Astrocyte (in vitro differentiated cells and primary cell): ENCODE results near the gene PREX1.

Experiments
- EZH2 ChIP-seq: IDR thresholded peaks from 2 replicates; pipeline ENCODE4 v1.6.1; 2012; ENCODE audit warnings: mild to moderate bottlenecking, low read length, inconsistent platforms; ENCODE audit not compliant: insufficient read depth
- TF ChIP-seq, protein P1 (sequence below): IDR thresholded peaks from 2 replicates; pipeline ENCODE4 v1.5.1; 2011; ENCODE audit warnings: low read depth, mild to moderate bottlenecking, inconsistent platforms, low read length, moderate library complexity; ENCODE audit not compliant: insufficient read depth

DNA sequence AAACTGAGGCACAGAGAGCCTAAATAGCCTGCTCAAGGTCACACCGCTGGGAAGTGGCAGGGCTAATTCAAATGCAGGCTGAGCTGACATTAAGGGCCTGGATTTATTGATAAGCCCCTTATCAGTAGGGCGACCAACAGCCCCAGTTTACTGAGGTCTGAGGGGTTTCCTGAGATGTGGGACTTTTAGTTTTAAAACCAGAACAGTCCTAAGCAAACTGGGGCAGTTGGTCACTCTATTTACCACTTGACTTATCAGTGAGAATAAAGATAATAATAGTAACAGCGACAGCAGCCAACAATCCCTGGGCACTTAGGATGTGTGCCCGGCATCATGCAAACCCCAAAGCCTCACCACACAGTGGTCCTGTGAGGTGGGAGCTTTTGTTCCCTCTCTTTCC lies 27.6 kb downstream of the PREX1 start:
- TF ChIP-seq, protein P1, sequence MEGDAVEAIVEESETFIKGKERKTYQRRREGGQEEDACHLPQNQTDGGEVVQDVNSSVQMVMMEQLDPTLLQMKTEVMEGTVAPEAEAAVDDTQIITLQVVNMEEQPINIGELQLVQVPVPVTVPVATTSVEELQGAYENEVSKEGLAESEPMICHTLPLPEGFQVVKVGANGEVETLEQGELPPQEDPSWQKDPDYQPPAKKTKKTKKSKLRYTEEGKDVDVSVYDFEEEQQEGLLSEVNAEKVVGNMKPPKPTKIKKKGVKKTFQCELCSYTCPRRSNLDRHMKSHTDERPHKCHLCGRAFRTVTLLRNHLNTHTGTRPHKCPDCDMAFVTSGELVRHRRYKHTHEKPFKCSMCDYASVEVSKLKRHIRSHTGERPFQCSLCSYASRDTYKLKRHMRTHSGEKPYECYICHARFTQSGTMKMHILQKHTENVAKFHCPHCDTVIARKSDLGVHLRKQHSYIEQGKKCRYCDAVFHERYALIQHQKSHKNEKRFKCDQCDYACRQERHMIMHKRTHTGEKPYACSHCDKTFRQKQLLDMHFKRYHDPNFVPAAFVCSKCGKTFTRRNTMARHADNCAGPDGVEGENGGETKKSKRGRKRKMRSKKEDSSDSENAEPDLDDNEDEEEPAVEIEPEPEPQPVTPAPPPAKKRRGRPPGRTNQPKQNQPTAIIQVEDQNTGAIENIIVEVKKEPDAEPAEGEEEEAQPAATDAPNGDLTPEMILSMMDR, result no peak
- TF ChIP-seq EZH2, result no peak
